H9 (cell line): ENCODE data around the gene CHMP4A. TPM values are rescaled to one million over a fixed set of nuclear protein-coding genes. Genes with fewer than 3 reads are reported as not detected.

Experiments
- DNase-seq: peaks from one replicate; pipeline ENCODE4 v3.0.0-alpha.2; 2017
- H2AFZ ChIP-seq: one replicate; pipeline ENCODE4 v1.6.1; 2013; ENCODE audit warnings: mild to moderate bottlenecking, low read length, control low read depth, moderate library complexity
- H2AK5ac ChIP-seq: 2 replicates; pipeline ENCODE4 v1.6.1; 2013; ENCODE audit warnings: low read length, control low read depth, mixed read lengths; ENCODE audit not compliant: insufficient read length
- H2BK120ac ChIP-seq: one replicate; pipeline ENCODE4 v1.6.1; 2013; ENCODE audit warnings: low read depth, mild to moderate bottlenecking, low read length, control low read depth, inconsistent platforms; ENCODE audit not compliant: poor library complexity, severe bottlenecking
- H2BK12ac ChIP-seq: 2 replicates; pipeline ENCODE4 v1.6.1; 2013; ENCODE audit warnings: low read length, control low read depth, mixed read lengths, low read depth; ENCODE audit not compliant: insufficient read length
- H2BK15ac ChIP-seq: 2 replicates; pipeline ENCODE4 v1.6.1; 2013; ENCODE audit warnings: low read depth, low read length, control low read depth
- H2BK20ac ChIP-seq: one replicate; pipeline ENCODE4 v1.6.1; 2013; ENCODE audit warnings: low read depth, mild to moderate bottlenecking, low read length, control low read depth, inconsistent platforms; ENCODE audit not compliant: poor library complexity, severe bottlenecking
- H2BK5ac ChIP-seq: 2 replicates; pipeline ENCODE4 v1.6.1; 2013; ENCODE audit warnings: low read length, control low read depth, mixed read lengths; ENCODE audit not compliant: insufficient read length
- H3K14ac ChIP-seq: 2 replicates; pipeline ENCODE4 v1.6.1; 2013; ENCODE audit warnings: low read length, control low read depth; ENCODE audit not compliant: insufficient read depth
- H3K18ac ChIP-seq: 2 replicates; pipeline ENCODE4 v1.6.1; 2013; ENCODE audit warnings: low read depth, mild to moderate bottlenecking, mixed read lengths, low read length, control low read depth; ENCODE audit not compliant: insufficient read length
- H3K23ac ChIP-seq: 2 replicates; pipeline ENCODE4 v1.6.1; 2013; ENCODE audit warnings: low read length, control low read depth, mixed read lengths, low read depth; ENCODE audit not compliant: insufficient read length
- H3K23me2 ChIP-seq: 2 replicates; pipeline ENCODE4 v1.6.1; 2013; ENCODE audit warnings: low read depth, mild to moderate bottlenecking, mixed read lengths, low read length, control low read depth; ENCODE audit not compliant: insufficient read length, poor library complexity, severe bottlenecking
- H3K27ac ChIP-seq: 2 replicates; pipeline ENCODE4 v1.5.1; 2013; ENCODE audit warnings: low read length, control low read depth, mixed read lengths, low read depth; ENCODE audit not compliant: insufficient read length
- H3K27me3 ChIP-seq: 2 replicates; pipeline ENCODE4 v1.6.1; 2013; ENCODE audit warnings: low read length, control low read depth, inconsistent platforms; ENCODE audit not compliant: insufficient read depth
- H3K4ac ChIP-seq: 2 replicates; pipeline ENCODE4 v1.6.1; 2013; ENCODE audit warnings: low read depth, mild to moderate bottlenecking, control low read depth, inconsistent platforms, low read length, moderate library complexity
- H3K4me1 ChIP-seq: 2 replicates; pipeline ENCODE4 v1.6.1; 2013; ENCODE audit warnings: low read length, control low read depth, inconsistent platforms; ENCODE audit not compliant: insufficient read depth
- H3K4me2 ChIP-seq: 2 replicates; pipeline ENCODE4 v1.6.1; 2013; ENCODE audit warnings: low read length, control low read depth, mixed read lengths; ENCODE audit not compliant: insufficient read length, insufficient read depth
- H3K56ac ChIP-seq: 2 replicates; pipeline ENCODE4 v1.6.1; 2013; ENCODE audit warnings: low read depth, mild to moderate bottlenecking, mixed read lengths, low read length, control low read depth; ENCODE audit not compliant: insufficient read length
- H3K79me1 ChIP-seq: 2 replicates; pipeline ENCODE4 v1.6.1; 2013; ENCODE audit warnings: low read depth, mild to moderate bottlenecking, moderate library complexity, low read length, control low read depth, inconsistent platforms; ENCODE audit not compliant: insufficient read depth, poor library complexity, severe bottlenecking
- H3K79me2 ChIP-seq: 2 replicates; pipeline ENCODE4 v1.6.1; 2013; ENCODE audit warnings: low read length, control low read depth, inconsistent platforms; ENCODE audit not compliant: insufficient read depth
- H3K9ac ChIP-seq: 2 replicates; pipeline ENCODE4 v1.6.1; 2013; ENCODE audit warnings: low read length, control low read depth, mixed read lengths; ENCODE audit not compliant: insufficient read length; ENCODE audit errors: extremely low read depth
- H3K9me3 ChIP-seq: one replicate; pipeline ENCODE4 v1.6.1; 2013; ENCODE audit warnings: low read depth, low read length, inconsistent platforms; ENCODE audit not compliant: control insufficient read depth
- H3T11ph ChIP-seq: one replicate; pipeline ENCODE4 v1.6.1; 2013; ENCODE audit warnings: mild to moderate bottlenecking, low read length, control low read depth, inconsistent platforms
- H4K20me1 ChIP-seq: one replicate; pipeline ENCODE4 v1.6.1; 2013; ENCODE audit not compliant: control insufficient read depth, insufficient read length, insufficient read depth
- H4K5ac ChIP-seq: 2 replicates; pipeline ENCODE4 v1.6.1; 2013; ENCODE audit warnings: low read depth, mild to moderate bottlenecking, mixed read lengths, low read length, control low read depth; ENCODE audit not compliant: insufficient read length
- H4K8ac ChIP-seq: replicated peaks from 2 replicates; pipeline ENCODE4 v1.6.1; 2013; ENCODE audit warnings: low read length, control low read depth, mixed read lengths, low read depth; ENCODE audit not compliant: insufficient read length
- H4K91ac ChIP-seq: 2 replicates; pipeline ENCODE4 v1.6.1; 2013; ENCODE audit warnings: low read depth, mild to moderate bottlenecking, moderate library complexity, mixed read lengths, low read length, control low read depth; ENCODE audit not compliant: insufficient read length
- H3K27ac Mint-ChIP-seq, 3 experiments: 2 replicates in 2 of 3; 3 replicates in 1 of 3; pipeline ENCODE4 v1.8.0; 2020 to 2021; ENCODE audit warnings: mixed read lengths in 3 of 3, mild to moderate bottlenecking in 1 of 3, moderate library complexity in 1 of 3
- H3K27me3 Mint-ChIP-seq: 2 replicates; pipeline ENCODE4 v1.8.0; 2021; ENCODE audit warnings: low read depth, mild to moderate bottlenecking, moderate library complexity, mixed read lengths
- H3K36me3 Mint-ChIP-seq, 3 experiments: 2 replicates in 2 of 3; 3 replicates in 1 of 3; pipeline ENCODE4 v1.8.0; 2020 to 2021; ENCODE audit warnings: low read depth in 3 of 3, mixed read lengths in 3 of 3; ENCODE audit not compliant: insufficient read depth in 1 of 3
- H3K4me1 Mint-ChIP-seq, 2 experiments: 2 replicates each; pipeline ENCODE4 v1.8.0; 2020; ENCODE audit warnings: mixed read lengths in 2 of 2
- H3K4me3 Mint-ChIP-seq, 2 experiments: 2 replicates in 1 of 2; 3 replicates in 1 of 2; pipeline ENCODE4 v1.8.0; 2020 to 2021; ENCODE audit warnings: mild to moderate bottlenecking in 2 of 2, mixed read lengths in 2 of 2, moderate library complexity in 1 of 2
- H3K9me3 Mint-ChIP-seq, 2 experiments: 2 replicates in 1 of 2; 3 replicates in 1 of 2; pipeline ENCODE4 v1.8.0; 2020; ENCODE audit warnings: mild to moderate bottlenecking in 2 of 2, mixed read lengths in 2 of 2, moderate library complexity in 1 of 2
- WGBS: extraction: QIAGEN DNeasy Blood & Tissue Kit; methylation state at CpG from one replicate; pipeline ENCODE4 v1.1.7; 2013; ENCODE audit warnings: missing lambda C conversion rate, low lambda C conversion rate, mixed read lengths; ENCODE audit not compliant: insufficient read length; ENCODE audit errors: extremely low coverage; 5-methylcytosine and 5-hydroxymethylcytosine counted together
- total RNA-seq: library from RNA; stranded (reverse); gene quantifications from 2 replicates; pipeline ENCODE4 v1.2.1, GENCODE V29; 2021
- TF ChIP-seq, protein P1 (sequence below): fragments of 200-600 bp; sonication (generic); conservative IDR thresholded peaks from 3 replicates; pipeline ENCODE4 v1.8.0; 2021; ENCODE audit warnings: antibody characterized with exemption, mild to moderate bottlenecking

Gene CHMP4A
- total RNA-seq, 1 experiment from 2014 or later: 46.2 TPM

DNA sequence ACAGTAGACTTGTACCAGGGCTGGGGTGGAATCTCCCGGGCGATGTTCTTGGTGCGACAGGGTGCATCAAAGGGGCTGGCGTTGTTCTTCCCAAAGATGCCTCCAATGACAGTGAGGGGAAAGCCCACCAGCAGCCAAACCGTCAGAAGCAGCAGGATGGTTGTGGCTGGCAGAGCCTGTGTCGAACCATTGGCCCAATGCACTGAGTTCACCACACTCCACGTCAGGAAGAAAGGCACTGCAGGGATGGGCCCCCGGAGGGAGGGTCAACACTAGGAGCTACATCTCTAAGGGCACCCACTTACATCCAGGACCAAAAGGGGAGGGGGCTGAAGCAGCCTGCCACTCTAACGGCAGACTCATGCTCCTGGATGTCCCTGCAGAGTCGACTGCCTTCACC is 22.9 kb downstream of the CHMP4A start:
- H2BK5ac ChIP-seq: no peak overlapping the region
- H3K79me1 ChIP-seq: peaks cover 4% of the 10 kb centered on the region
- no CpG with 5 or more reads among the region's 10 CpGs for WGBS
- no peak overlapping the region for H4K5ac ChIP-seq
- H3K23me2 ChIP-seq: no peaks in the 10 kb centered on the region
- no peak overlapping the region for H4K8ac ChIP-seq
- H3K23ac ChIP-seq: no peak overlapping the region
- Mint-ChIP-seq H3K27ac (no peak overlapping the region), H3K36me3 (peaks cover 17 to 64% (median 52%) of the 10 kb centered on the region in 3 experiments), H3K9me3 (no peaks in the 10 kb centered on the region), H3K4me3 (no peak overlapping the region), H3K4me1 (peaks cover 22 to 25% of the 10 kb centered on the region in 2 experiments), H3K27me3 (no peaks in the 10 kb centered on the region)
- no peak overlapping the region for H3K4me2 ChIP-seq
- H3K4ac ChIP-seq: no peak overlapping the region
- no peak overlapping the region for H2BK20ac ChIP-seq
- H3K27ac ChIP-seq: no peak overlapping the region
- no peak overlapping the region for H2AK5ac ChIP-seq
- no peak overlapping the region for H3T11ph ChIP-seq
- no peak overlapping the region for H3K18ac ChIP-seq
- no peak overlapping the region for H3K9ac ChIP-seq
- no peaks in the 10 kb centered on the region for H4K20me1 ChIP-seq
- no peak overlapping the region for H4K91ac ChIP-seq
- DNase-seq: no peak
- H3K4me1 ChIP-seq: no peaks in the 10 kb centered on the region; the same call in 1 of the 2 replicates
- H2AFZ ChIP-seq: no peak overlapping the region
- H2BK12ac ChIP-seq: no peak overlapping the region
- H3K79me2 ChIP-seq: no peaks in the 10 kb centered on the region
- no peaks in the 10 kb centered on the region for H3K9me3 ChIP-seq
- TF ChIP-seq, protein P1, sequence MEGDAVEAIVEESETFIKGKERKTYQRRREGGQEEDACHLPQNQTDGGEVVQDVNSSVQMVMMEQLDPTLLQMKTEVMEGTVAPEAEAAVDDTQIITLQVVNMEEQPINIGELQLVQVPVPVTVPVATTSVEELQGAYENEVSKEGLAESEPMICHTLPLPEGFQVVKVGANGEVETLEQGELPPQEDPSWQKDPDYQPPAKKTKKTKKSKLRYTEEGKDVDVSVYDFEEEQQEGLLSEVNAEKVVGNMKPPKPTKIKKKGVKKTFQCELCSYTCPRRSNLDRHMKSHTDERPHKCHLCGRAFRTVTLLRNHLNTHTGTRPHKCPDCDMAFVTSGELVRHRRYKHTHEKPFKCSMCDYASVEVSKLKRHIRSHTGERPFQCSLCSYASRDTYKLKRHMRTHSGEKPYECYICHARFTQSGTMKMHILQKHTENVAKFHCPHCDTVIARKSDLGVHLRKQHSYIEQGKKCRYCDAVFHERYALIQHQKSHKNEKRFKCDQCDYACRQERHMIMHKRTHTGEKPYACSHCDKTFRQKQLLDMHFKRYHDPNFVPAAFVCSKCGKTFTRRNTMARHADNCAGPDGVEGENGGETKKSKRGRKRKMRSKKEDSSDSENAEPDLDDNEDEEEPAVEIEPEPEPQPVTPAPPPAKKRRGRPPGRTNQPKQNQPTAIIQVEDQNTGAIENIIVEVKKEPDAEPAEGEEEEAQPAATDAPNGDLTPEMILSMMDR: no peak
- no peak overlapping the region for H2BK15ac ChIP-seq
- no peak overlapping the region for H2BK120ac ChIP-seq
- H3K27me3 ChIP-seq: no peaks in the 10 kb centered on the region
- no peak overlapping the region for H3K14ac ChIP-seq
- H3K56ac ChIP-seq: no peak overlapping the region
